Fibroblast of villous mesenchyme (primary cell): ENCODE results near the gene PCDH17. TPM values are rescaled to one million over a fixed set of nuclear protein-coding genes. Genes with fewer than 3 reads are reported as not detected.

Experiments
- DNase-seq: peaks from one replicate; pipeline ENCODE4 v3.0.0-alpha.2; 2010; ENCODE audit warnings: low read depth
- H3K4me3 ChIP-seq: 2 replicates; pipeline ENCODE4 v1.5.1; 2011; ENCODE audit warnings: low read depth, mild to moderate bottlenecking, low read length
- total RNA-seq: library from RNA; depleted of rRNA; stranded (reverse); fragments of >200 nt; gene quantifications from 2 replicates; pipeline ENCODE4 v1.2.3, GENCODE V29; 2012
- TF ChIP-seq, protein P1 (sequence below): IDR thresholded peaks from 2 replicates; pipeline ENCODE4 v1.5.1; 2012; ENCODE audit warnings: low read depth, mild to moderate bottlenecking, low read length; ENCODE audit not compliant: insufficient read depth

PCDH17 gene
- total RNA-seq, 1 donor, result 0.86 TPM

DNA sequence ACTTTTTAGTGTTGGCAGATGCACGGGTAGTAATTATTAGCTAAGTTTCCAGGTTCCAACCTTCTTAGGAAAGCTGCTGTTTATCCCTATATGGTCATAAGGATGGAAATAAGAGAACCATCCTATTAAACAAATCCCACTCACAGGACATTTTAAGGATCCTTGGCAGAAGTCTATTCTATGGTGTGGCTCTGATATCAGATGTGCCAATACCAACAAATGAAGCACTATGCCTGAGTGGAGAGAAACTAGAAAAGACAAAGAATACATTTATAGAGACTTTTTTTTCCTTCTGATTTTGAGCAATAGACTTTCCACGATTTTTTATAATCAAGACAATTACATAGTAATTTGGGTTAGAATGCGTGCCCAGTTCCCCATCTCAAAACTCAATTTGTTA, 12.6 kb downstream of the PCDH17 start:
- no peak overlapping the region for H3K4me3 ChIP-seq
- TF ChIP-seq, protein P1, sequence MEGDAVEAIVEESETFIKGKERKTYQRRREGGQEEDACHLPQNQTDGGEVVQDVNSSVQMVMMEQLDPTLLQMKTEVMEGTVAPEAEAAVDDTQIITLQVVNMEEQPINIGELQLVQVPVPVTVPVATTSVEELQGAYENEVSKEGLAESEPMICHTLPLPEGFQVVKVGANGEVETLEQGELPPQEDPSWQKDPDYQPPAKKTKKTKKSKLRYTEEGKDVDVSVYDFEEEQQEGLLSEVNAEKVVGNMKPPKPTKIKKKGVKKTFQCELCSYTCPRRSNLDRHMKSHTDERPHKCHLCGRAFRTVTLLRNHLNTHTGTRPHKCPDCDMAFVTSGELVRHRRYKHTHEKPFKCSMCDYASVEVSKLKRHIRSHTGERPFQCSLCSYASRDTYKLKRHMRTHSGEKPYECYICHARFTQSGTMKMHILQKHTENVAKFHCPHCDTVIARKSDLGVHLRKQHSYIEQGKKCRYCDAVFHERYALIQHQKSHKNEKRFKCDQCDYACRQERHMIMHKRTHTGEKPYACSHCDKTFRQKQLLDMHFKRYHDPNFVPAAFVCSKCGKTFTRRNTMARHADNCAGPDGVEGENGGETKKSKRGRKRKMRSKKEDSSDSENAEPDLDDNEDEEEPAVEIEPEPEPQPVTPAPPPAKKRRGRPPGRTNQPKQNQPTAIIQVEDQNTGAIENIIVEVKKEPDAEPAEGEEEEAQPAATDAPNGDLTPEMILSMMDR, result no peak
- no peak for DNase-seq

DNA sequence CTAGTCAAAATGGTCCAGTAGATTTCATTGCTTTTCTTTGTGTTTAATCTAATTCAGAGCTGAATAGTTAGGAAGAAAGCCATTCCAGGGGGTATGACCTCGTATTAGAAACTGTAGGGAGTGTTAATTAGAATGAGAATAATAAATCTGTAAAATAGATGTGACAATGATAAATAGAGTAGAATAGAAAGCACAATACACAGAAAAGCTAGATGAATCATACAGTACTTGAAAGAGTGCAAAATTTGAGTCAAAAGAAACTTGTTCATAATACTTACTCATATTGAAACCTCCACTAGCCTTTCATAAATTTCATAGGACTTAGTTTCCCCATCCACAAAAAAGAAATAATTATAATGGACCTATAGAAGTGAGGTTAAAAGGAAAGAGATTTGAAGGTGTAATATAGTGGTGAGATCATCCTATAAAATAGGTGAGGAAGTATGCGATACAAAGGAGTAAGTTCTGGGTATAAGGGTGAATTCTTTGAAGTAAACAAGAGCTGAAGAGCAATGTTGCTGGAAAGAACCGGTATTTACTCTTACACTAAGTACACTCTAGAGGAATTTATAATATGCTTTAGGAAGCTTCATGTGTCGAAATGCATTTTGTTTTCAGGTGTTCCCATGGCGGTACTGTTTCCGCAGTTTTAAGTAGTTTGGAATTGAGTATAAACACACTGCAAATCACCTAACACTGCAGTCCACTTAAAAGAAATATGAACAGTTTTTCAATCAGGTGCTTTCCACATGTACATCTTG, 21.9 kb downstream of the PCDH17 start:
- no peak overlapping the region for H3K4me3 ChIP-seq
- DNase-seq, result no peak
- TF ChIP-seq, protein P1, result no peak

DNA sequence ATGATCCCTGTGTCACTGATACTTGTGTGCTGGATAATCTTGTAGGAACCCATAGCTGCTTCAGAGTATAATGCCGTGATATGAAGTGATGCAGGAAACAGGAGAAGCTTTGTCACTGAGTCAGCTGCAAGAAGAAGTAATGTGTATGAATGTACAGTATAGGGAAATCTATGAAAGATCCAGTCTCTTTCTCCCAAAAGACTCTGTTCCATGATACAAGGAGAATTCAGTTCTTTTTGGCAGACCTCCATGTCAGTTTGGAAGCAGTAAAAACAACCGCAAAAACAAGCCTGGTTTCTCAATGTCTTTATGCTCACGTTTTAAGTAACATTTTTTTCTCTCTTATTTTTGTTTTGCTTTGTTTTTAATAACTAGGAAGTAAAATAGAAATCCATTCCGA, 33.9 kb downstream of the PCDH17 start:
- DNase-seq, result no peak
- TF ChIP-seq, protein P1, result no peak
- no peak overlapping the region for H3K4me3 ChIP-seq

DNA sequence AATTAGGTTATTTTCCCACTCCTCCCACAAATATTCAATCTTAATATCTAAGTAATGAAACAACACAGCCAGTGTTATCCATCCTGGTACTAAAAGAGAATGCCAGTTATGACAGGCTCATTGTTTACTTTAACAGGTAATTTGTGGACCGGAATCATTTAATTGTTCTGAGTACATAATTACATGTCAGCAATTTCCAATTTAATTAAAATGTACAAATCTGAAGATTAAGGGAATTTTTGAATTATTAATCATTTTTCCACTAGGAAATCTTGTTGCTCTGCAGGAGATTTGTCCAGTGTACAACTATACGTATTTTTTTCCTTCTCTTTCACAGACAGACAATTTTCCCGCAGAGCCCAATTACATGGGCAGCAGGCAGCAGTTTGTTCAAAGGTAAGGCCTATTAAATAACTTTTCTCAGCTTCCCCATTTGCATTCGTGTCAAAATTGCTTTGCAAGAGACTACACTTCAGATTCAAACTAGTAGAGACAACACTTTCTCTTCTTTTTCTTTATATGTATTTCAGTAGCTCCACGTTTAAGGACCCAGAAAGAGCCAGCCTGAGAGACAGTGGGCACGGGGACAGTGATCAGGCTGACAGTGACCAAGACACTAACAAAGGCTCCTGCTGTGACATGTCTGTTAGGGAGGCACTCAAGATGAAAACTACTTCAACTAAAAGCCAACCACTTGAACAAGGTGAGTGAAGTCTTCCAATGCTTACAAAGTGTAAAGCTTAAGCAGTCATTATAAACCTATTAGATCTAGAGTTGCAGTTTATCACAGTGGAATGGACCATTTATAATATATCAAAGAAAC, 34.8 kb downstream of the PCDH17 start:
- TF ChIP-seq, protein P1, result no peak
- DNase-seq, result no peak
- no peak overlapping the region for H3K4me3 ChIP-seq

DNA sequence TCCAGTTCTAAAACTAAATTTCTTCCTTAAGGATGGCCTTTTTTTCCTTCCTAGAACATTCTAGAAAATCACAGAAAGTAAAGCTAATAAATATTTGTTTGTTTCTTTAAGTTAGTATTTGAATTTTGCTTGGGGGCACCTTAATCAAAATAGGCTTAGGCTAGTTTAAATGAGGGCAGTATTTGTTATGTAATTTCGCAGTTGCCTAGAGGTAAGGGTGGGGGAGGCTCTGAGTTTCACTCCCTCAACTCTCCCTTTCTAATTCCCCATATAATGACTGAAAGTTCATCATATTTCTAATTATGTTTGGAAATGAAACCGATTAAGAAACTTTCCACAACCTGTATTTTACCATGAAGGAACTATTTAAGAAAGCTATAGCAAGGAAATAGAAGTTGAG, 40.6 kb downstream of the PCDH17 start:
- TF ChIP-seq, protein P1, result no peak
- no peak overlapping the region for H3K4me3 ChIP-seq
- DNase-seq, result no peak

DNA sequence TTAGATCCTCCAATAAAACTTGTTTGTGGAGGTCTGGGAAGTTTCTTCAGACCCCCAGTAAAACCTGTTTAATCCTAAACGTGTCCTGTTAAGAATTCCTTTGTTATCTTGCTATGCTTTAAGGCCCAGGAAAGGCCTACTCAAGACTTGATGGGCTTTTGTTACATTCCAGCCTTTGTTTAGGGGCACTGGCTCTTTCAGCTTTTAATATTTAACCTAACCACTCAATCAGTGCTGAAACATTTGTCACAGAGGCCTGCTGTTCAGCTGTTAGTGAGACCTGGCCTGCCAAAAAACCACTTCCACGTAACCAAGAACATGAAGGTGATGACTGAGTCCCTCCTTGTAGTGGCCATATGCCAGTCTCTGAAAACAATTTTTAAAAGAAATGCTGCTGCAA, 41.7 kb downstream of the PCDH17 start:
- no peak for DNase-seq
- TF ChIP-seq, protein P1, result no peak
- no peak overlapping the region for H3K4me3 ChIP-seq

DNA sequence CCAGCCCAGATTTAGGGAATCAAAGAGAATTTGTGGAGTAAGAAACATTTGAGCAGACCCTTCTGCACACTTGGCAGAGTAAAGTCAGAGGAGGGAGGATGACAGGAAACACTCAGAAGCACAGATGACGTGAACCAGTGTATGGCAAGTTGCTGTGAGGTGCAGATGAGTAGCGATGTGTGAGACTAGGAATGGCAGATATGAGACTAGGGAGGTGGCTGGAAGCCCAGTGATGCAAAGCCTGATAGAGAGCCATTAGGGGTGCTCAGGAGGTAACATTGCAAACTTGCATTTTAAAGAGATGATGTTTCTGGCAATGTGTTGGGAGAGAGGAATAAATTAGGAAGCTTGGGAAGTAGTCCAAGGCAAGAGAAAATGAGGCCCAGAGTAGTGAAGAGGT, 44.0 kb downstream of the PCDH17 start:
- TF ChIP-seq, protein P1, result no peak
- no peak for DNase-seq
- no peak overlapping the region for H3K4me3 ChIP-seq
